EL (cell line): ENCODE results near the gene SLC6A11.

Experiments used
- DNase-seq: peaks from one replicate; pipeline ENCODE4 v3.0.0-alpha.2; 2016

Gene SLC6A11

DNA sequence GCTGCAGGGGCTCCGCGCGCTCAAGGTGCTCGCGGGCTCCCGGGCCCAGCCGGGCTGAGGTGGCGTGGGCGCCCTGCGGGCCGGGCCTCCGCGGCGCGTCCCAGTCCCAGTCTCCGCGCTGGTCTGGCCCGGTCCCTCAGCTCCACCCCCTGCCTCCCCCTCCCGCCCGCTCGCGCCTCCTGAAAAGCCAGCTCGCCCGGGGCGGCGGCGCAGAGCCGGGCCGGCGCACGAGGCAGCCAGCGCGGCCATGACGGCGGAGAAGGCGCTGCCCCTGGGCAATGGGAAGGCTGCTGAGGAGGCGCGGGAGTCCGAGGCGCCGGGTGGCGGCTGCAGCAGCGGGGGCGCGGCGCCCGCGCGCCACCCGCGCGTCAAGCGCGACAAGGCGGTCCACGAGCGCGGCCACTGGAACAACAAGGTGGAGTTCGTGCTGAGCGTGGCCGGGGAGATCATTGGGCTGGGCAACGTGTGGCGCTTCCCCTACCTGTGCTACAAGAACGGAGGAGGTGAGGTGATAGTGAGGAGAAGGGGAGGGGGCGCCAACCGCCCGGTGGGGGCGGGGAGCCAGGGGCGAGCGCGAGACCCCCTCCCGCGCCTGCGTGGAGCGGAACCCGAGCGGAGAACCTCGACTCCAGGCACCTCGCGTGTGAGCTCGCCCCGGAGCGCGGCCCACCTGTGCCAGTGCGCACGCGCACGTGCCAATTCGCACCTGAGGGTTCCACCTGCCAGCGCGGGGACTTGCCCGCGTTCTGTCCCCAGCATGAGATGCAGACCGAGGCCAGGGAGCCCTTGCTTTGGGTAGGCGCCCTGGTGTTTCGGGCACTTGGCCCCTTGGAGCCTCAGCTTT lies at the start of gene SLC6A11:
TSS of gene SLC6A11 (plus strand) at position 210 of the 844 bp plus-strand sequence. CDS start at position 248, 38 bp downstream.
- no peak for DNase-seq

DNA sequence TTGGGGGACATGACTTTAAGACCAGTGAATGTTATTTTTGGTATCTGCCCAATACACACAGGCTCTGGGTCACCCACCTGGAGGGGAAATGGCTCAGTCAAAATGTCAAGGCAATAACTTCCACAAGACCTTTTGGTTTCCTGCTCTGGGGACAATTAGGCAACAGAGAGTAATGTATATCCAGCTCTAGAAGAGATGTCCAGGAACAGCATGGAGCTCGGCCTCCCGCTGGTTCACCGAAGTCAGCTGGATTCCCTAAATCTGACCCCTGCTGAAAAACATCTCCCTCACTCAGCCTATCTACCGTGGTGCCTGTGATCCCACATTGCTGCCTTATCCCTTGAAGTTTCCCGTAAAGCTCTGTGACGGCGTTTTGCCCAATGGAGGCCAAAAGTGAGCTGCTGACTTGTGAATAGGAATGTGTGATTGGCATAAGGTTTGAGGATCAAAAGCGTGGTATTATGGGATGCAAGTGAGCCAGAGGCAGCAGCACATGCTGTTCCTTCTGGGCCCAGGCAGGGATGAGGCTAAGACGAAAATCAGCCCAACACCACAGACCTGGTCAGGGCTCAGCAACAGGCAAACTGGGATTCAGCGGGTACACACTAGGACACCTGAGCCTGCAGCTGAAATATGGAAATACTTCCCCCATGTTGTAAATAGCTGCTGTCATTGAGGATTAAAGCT lies 47.2 kb upstream of the SLC6A11 start:
- no peak for DNase-seq

DNA sequence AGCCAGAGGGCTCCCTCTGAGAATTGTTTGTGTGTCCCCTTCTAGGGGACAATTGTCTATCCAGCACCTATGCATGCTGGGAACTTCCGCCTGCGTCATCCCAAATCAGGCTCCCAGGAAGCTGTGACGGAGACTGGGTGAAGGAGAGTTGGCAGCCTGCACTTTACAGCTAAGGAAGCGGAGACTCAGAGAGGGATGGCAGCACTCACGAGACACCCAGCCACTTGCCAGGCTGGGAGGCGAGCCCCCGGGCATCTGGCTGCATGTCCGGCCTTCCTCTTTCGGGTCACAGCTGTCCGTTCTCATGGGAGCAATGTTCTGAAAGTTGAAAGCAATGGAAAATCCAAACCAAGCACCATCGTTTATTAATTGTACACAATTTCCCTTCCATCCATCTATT lies 45.5 kb upstream of the SLC6A11 start:
- no peak for DNase-seq

DNA sequence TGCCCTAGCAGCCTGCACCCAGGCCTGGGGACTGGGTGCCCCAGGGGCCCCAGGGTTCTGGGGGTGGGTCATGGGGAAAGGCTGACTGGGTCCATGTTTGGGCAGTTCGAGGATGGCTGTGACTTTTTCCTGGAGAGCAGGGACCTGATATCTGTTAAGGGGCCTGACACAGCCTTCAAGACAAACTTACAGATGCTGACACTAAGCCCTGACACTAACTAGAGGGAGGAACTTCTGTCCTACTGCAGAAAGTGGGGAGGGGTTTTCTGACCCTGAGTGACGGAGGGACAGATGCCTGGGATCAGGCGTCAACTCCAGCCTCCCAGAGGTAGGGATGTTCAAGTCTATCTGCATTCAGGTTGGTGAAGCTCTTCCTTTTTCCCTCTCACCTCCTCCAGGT lies 45.0 kb upstream of the SLC6A11 start:
- DNase-seq = no peak

DNA sequence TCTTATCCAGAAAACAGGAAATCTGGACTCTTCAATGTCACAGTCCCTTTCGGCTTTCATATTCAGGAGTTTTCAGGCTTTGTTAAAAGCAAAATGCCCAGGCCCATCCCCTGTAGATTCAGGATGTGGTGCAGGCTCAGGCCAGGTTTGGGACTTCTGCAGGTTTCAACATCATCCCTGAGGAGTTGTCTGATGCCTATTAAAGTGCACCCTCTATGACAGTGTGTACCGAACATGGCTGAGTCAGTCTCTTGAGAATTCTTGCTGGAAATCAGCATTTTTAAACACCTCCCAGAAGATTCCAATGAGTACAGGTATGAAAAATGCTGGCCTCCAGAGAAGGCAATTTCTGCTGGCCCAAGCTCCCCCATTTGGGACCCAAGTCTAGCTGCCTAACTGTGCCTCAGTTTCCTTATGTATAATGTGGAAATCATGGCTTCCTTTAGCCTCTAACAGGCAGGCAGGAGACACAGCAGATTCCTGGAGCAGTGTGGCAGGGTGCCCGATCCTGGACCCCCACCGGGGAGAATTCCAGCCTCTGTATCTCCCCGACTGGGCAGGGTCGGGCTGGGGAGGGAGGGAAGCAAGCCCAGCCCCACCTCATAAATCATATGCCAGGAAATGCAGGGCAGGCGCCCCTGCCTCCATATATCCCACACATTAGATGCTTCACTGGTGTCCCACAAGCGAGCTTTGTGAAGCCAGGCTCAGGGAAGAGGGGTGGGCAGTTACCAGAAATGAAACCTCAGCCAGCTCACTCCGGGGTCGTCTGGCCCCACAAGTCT lies 44.4 kb upstream of the SLC6A11 start:
- no peak for DNase-seq

DNA sequence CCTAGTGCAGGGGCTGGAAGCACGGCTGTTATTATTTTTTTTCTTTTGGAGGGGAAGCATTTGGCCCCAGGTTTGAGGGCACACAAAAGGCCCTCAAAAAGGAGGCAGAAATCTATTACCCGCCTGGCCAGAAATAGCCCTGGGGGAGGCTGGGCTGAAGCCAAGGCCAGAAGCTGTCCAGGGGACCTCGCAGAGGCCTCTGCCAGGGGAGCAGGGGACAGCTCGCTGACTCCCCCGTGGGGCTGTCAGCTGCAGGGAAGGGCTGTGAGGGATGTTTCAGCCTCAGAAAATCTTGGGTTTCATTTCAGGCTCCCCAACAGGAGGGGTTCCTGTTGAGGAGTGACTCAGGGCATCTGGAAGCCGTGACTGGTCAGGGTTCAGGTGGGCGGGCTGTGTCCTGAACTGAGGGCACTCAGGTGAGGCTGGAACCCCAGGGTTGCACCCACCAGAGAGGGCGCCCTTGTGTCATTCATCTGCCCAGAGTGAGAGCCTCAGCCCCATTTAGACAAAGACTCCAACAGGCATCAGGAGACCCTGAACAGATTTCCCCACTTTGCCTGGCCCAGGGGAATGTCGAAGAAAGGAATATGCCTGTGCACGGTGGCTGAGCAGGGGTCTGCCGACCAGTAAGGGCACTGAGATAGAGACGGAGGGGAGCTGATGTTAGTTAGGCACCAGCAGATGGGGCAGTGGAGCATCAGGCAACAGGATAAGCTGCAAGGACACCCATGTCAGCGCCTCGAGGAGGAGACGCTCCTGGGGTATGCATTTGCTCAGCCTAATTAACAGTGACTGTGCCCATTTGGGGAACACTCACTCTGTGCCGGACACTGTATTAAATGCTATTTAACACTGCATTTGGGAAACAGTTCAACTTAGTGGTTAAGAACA lies 43.5 kb upstream of the SLC6A11 start:
- peak; percentile 8 for DNase-seq

DNA sequence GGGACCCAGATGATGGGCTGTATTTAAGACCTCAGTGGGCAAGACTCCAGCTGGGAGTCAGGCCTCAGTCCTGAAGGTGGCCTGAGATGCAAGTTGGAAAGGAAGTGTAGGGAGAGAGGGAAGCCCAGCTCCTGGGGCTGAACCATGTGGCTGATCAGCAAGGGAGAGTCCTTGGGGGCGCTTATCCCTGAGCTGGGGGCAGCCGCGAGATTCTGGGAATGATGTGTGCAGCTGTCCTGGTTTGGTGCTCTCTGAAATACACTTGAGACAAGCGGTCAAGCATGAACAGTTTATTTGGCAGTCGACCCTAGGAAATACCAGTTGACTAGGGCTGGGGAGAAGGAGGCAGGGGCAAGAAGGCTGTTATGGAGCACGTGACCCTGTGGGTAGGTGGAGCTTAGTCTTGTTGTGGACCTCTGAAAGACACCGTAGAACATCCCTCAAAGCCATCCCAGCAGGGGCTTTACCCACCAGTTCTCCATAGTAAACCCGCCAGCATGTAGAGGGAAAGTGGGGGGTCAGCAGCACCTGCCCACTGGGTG lies 41.8 kb upstream of the SLC6A11 start:
- no peak for DNase-seq

DNA sequence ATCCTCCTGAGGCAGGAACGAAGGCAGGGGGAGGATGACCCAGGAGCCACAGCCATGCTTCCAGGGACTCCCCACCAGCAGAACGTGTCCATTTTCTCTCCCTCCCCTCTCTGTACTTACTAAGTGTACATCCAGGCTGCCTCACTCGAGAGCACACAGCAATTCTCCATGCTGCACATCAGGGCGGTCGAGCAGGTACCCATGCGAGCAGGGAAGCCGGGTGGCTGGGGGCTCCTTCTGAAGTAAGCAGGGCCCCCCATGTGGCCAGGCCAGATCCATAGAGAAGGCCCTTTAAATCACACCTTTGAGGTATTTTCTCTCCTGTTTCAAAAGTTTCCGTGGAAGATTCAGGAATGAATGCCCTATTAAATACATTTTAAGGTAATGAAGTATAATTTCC lies 41.2 kb upstream of the SLC6A11 start:
- no peak for DNase-seq

DNA sequence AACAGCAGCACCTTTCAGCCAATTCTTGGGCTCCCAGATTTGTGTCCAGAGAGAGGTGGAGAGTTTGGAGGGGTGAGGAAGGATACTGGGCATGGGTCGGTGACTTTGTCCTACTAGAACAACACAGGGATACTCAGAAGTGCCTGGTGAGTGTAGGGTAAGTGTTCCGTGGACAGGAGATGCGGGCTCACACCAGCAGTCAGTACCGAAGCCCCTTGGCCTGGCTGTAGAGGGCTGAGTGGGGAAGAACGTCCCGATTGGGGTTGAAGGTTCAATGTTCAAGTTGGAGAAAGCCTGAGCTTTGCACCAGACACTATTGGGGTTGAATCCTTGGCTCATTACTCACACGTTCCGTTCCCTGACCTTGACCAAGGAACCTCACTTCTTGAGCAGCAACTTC lies 40.8 kb upstream of the SLC6A11 start:
- no peak for DNase-seq

DNA sequence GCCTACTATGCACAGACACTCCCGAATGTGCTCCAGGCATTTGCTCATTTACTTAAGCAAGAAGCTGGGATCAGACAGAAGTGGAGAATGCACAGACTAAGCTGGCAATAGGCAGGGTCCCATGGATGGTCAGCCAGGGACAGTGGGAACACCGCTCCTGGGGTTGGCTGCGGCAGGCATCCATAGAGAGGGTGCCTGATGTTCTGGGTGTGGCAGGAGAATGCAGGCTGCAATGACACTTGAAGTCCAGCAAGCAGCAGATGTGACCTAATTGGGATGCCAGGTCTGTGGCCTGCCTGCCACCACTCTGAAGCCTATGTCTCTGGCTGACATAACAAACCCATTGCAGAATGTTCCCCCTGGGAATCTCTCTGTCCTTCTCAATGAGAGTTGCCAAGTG lies 40.2 kb upstream of the SLC6A11 start:
- DNase-seq = no peak

DNA sequence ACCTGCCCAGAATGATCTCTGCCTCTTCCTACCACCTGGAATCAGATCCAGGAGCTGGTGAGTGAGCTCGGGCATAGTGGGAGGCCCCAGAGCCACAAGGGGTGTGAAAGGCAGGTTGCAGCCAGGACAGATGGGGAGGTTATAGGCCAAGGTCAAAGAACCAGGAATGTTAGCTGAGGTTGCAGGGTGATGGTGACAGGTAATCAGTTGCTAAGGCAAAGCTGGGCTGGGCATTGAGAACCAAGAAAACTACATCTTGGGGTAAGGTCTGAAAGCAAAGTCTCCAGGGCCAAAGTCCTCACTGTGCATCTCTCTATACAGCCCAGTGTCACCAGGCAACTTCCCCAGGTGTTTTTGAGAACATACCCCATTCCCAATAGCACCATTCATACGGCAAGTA lies 38.4 kb upstream of the SLC6A11 start:
- no peak for DNase-seq

DNA sequence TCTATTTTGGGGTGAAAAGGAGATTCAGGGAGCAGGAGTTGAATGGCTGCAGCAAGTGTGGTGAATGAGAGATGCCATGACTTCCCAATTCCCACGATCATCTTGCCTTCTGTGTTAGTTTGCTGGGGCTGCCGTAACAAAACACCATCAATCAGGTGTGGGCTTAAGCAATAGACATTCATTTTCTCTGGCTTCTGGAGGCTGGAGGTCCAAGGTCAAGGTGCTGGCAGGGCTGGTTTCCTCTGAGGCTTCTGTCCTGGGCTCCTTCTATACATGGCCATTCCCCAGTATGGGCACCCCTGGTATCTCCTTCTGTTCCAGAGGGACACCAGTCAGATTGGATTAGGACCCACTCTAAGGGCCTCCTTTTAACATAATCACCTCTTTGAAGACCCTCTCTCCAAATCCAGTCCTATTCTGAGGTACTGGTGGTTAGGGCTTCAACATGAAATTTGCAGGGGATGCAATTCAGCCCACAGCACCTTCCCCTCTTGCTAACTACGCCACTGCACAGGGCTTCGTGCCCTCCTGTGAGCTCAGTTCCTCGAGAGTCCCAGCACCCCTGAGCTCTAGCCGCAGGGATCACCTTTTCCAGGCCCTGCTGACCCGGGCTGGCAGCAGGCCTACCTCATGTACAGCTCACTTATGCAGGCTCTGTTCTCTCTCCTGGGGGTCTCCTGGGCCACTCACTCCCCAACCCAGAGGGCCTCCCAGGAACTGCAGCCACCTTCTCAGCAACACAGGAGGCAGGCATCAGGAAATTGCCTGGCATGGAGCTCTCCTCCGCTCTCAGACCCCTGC lies 37.3 kb upstream of the SLC6A11 start:
- DNase-seq = no peak

DNA sequence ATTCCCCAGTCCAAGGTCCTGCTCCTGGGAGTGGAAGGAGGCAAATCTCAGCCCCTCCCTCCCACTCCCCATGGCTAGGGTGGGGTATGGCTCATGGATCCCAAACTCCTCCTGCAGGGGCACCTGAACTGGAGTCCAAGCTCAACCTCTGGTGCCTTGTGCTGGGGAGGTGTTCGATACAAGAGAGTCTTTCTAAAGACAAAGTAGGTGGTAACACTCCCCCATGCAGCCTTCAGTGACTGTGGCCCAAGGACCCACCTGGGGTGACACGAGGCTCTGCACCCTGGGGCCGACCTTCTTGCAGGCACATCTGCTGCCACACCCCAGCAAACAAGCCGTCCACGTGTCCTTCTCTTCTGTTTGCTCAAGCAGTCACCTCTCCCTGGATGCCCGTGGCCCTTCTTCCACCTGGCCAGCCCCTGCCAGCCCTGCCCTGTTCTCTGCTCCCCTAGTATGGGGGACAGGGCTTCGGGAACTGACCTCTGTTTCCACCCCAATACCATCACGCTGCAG lies 36.7 kb upstream of the SLC6A11 start:
- no peak for DNase-seq

DNA sequence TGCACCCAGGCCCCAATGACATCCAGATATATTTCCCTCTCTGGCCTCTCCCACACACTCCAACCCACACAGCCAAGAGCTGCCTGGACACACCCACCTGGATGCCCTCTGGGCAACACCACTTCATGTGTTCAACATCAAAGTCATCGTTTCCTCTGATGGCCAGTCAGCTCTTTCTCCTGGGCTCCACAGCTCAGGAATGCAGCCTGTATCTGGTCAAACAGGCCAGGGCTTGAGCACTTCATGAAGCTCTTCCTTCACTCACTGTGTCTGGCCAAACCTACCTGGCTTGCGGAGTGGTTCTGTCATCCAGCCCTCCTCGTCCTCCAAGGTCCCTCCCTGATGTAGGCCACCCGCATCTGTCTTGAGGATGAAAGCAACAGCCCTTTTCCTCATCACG lies 35.8 kb upstream of the SLC6A11 start:
- DNase-seq = no peak

DNA sequence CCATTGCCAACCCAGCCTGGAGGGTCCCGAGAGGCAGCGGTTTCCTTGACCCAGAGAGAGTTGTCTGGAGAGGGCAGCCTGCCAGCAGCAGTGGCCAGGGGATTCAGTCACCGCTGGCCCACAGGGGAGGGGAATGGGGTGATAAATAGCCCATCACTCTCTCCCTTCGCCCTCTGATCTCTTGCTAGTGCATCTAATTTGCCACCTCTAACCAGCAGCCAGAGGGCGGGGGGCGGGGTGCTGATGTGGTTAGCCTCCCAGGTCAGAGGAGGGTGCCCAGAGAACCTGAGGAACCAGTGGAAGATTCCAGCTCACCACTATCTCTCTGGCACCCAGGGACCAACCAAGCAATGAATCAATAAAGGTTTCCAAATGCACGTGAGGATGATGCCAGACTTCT lies 35.1 kb upstream of the SLC6A11 start:
- DNase-seq = no peak

DNA sequence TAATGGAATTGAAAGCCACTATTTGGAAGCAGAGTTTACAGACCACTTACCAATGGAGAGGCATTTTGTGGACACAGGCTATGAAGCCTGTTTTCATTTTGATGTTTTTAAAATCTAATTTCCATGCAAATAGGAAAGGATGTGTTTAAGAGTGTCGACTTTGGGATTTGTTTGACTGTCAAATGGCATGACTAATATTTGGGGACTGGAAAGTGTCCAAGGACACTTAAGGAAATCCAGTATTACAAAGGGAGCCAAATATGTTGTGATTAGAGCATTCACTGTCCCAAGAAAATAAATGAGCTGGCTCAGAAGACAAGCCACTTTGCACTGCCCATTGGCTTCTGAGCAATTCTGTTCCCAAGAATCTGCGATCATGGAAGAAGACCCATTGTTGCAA lies 34.0 kb upstream of the SLC6A11 start:
- DNase-seq = no peak

DNA sequence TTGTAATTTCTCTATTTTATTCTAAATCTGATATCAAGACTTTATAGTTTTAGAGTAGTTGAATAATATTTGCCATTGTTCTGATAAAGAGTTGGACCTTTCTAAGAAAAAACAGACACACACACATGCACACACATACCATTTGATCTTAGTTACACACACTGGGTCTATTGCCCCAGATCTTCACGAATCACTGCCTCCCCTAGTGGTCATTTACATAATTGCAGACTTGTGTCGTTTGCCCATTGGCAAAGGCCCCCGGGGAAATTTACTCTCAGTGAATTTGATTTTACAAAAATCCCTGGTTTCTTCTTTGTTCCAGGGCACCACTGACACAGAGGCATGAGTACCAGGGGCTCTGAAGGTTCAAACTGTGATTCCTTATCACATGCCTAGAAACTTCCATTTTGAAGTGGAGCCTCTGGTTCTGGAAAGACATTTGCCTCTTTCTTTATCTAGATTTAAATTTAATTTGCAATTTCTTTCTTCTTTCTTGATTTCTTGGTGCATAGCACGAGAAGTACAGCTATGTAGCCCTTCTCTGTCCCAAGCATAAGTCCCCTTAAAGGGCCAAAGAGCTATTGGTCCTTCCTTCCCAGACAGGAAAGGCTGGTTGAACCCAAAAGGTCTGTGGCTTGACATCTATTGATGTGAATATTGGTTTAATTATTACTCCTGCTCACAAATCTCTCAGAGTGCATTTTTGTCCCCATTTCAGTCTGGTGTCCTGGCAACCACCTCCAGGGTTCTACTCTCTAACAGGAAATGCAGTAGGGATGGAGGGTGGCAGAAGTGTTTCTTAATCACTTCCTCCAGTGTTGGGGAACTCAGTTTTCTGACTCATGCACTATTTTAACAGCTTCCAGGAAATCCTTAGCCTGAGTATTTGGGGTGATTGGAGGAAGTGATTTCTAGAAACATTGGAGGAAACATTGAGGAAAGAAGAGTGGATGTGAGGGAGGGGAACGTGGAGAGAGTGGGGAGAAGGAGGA lies 32.4 kb upstream of the SLC6A11 start:
- DNase-seq = peak; percentile 27

DNA sequence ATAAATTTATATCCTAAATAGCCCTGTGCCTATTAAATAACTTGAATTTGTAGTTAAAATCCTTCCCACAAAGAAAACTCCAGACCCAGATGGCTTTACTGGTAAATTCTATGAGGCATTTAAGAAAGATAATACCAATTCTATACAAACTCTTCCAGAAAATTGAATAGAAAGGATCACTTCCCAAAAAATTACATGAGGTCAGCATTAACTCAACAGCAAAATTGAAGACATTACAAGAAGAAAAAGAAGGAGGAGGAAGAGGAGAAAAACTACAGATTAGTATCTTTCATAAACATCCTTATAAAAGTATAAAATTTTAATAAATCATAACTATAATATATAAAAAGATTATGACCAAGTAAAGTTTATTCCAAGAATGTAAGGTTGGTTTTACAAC lies 29.4 kb upstream of the SLC6A11 start:
- no peak for DNase-seq

DNA sequence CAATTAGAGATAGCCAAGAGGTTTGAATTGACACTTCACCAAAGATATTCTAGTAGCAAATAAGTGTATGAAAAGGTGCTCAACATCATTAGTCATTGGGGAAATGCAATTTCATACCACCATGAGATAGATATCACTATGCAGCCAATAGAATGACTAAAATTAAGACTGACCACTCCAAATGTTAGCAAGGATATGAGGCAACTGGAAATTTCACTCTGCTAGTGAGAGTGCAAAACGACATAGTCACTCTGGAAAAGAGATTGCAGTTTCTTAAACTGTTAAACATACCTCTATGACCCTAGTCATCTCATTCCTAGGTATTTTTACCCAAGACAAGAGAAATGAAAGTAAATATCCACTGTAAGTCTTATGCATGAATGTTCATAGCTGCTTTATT lies 27.6 kb upstream of the SLC6A11 start:
- DNase-seq = no peak

DNA sequence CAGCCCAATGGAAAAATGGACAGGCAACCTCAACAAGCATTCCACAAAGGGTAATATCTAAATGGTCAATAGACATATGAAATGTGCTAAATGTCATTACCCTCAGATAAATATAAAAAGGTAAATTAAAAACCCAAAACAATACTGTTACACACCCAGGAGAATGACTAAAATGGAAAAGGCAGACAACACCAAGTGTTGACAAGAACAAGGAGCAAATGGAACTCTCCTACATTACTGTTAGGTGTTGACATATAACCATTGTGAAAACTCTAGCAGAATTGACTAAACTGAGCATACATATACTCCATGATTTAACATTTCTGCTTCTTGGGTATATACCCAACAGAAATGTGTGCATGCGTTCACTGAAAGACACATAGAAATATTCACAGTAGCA lies 25.3 kb upstream of the SLC6A11 start:
- no peak for DNase-seq
